Lung (tissue), 12 donors: ENCODE results near the gene ARL4A. TPM values are rescaled to one million over a fixed set of nuclear protein-coding genes. Genes with fewer than 3 reads are reported as not detected.
"Not testable (repeated sequence)": the region's sequence is repeated elsewhere in the genome, so short reads cannot be mapped to it uniquely, and the experiment has no call there.

Experiments
- ATAC-seq: fragments of 200-7000 bp; cut with Tn5 transposase; one replicate; pipeline ENCODE4 v1.9.1; 2020; ENCODE audit warnings: moderate number of reproducible peaks; ENCODE audit not compliant: insufficient read depth, low FRiP score
- DNase-seq, 3 donors: peaks; one replicate each; pipeline ENCODE4 v3.0.0-alpha.2; 2013 to 2017
- H3K27ac ChIP-seq, 2 donors: one replicate each; pipeline ENCODE4 v1.5.1; 2013; ENCODE audit warnings: mild to moderate bottlenecking in 2 of 2, moderate library complexity in 2 of 2, control low read depth in 1 of 2, inconsistent platforms in 1 of 2, low read depth in 1 of 2, low read length in 1 of 2
- H3K27me3 ChIP-seq, 3 donors: one replicate each; pipeline ENCODE4 v1.5.1; 2013; ENCODE audit warnings: low read length in 2 of 3; ENCODE audit not compliant: control insufficient read depth in 3 of 3, insufficient read depth in 3 of 3
- H3K36me3 ChIP-seq, 4 donors: one replicate each; pipeline ENCODE4 v1.5.1; 2013; ENCODE audit warnings: low read length in 4 of 4, mild to moderate bottlenecking in 1 of 4, moderate library complexity in 1 of 4; ENCODE audit not compliant: control insufficient read depth in 4 of 4, insufficient read depth in 4 of 4
- H3K4me1 ChIP-seq, 5 donors: one replicate each; pipeline ENCODE4 v1.5.1; 2013; ENCODE audit warnings: low read length in 5 of 5, mild to moderate bottlenecking in 2 of 5, moderate library complexity in 1 of 5; ENCODE audit not compliant: control insufficient read depth in 5 of 5, insufficient read depth in 5 of 5
- H3K4me3 ChIP-seq: one replicate; pipeline ENCODE4 v1.5.1; 2013; ENCODE audit warnings: mild to moderate bottlenecking, control low read depth, moderate library complexity
- H3K9ac ChIP-seq, 2 donors: one replicate each; pipeline ENCODE4 v1.5.1; 2013; ENCODE audit warnings: low read length in 2 of 2, control low read depth in 1 of 2; ENCODE audit not compliant: insufficient read depth in 1 of 2
- H3K9me3 ChIP-seq, 4 donors: one replicate each; pipeline ENCODE4 v1.5.1; 2013; ENCODE audit warnings: low read length in 3 of 4, mild to moderate bottlenecking in 1 of 4, moderate library complexity in 1 of 4; ENCODE audit not compliant: control insufficient read depth in 4 of 4, insufficient read depth in 3 of 4
- CTCF ChIP-seq: IDR thresholded peaks from 2 replicates; pipeline ENCODE4 v1.5.1; 2012; ENCODE audit warnings: mild to moderate bottlenecking; ENCODE audit errors: control extremely low read depth, extremely low read depth
- WGBS, 2 donors: extraction: QIAGEN DNeasy Blood & Tissue Kit; methylation state at CpG; one replicate each; pipeline ENCODE4 v1.1.7; 2013; 5-methylcytosine and 5-hydroxymethylcytosine counted together
- polyA plus RNA-seq, 2 donors: library from polyadenylated mRNA; stranded (reverse); fragments of 200-250 nt; gene quantifications; one replicate each; pipeline ENCODE4 v1.2.1, GENCODE V29; 2013
- total RNA-seq, 2 donors: library from RNA; depleted of rRNA in 1 of 2; stranded (reverse); fragments of >200 nt in 1 of 2; gene quantifications; one replicate each; pipeline ENCODE4 v1.2.1, GENCODE V29; 2014 to 2021
- donor health status: control.
- donor health status: control.
- donor health status: Bipolar disorder and iron deficiency.
- donor health status: healthy.
- donor health status: DM: yes; HTN: yes; CAD: no.

ARL4A gene
- total and polyA plus RNA-seq, 4 donors, result 21.4 to 34.8 (median 33.0) TPM

GRCh38 chr7:12650080-12650479, 37.4 kb upstream of the ARL4A start:
- H3K9me3 ChIP-seq, result no peaks in the 10 kb centered on the region
- H3K4me1 ChIP-seq, result peaks cover 0 to 11% (median 0%) of the 10 kb centered on the region in 5 donors
- DNase-seq (peak in 1 of 3 donors; percentile 23), ATAC-seq (no peak)
- 76 to 85% methylated on average over 2 of the region's 2 CpGs for WGBS, 2 donors
- no peak overlapping the region for H3K27ac ChIP-seq
- H3K4me3 ChIP-seq, result no peak overlapping the region
- H3K9ac ChIP-seq, result no peak overlapping the region
- no peak for TF ChIP-seq CTCF
- H3K27me3 ChIP-seq, result no peaks in the 10 kb centered on the region
- H3K36me3 ChIP-seq, result no peaks in the 10 kb centered on the region

GRCh38 chr7:12653110-12653509, 34.3 kb upstream of the ARL4A start:
- Histone ChIP-seq H3K4me3 (no peak overlapping the region), H3K36me3 (no peaks in the 10 kb centered on the region), H3K27ac (no peak overlapping the region), H3K27me3 (no peaks in the 10 kb centered on the region), H3K4me1 (peaks cover 0 to 11% (median 0%) of the 10 kb centered on the region in 5 donors), H3K9ac (no peak overlapping the region), H3K9me3 (no peaks in the 10 kb centered on the region)
- TF ChIP-seq CTCF, result no peak
- DNase-seq, result no peak
- no peak for ATAC-seq
- WGBS, 2 donors, result 87 to 95% methylated on average over 3 of the region's 3 CpGs

- Histone ChIP-seq H3K27me3 (no peaks in the 10 kb centered on the region), H3K4me1 (peaks cover 0 to 10% (median 0%) of the 10 kb centered on the region in 5 donors), H3K36me3 (no peaks in the 10 kb centered on the region), H3K4me3 (no peak overlapping the region), H3K27ac (no peak overlapping the region), H3K9ac (no peak overlapping the region), H3K9me3 (no peaks in the 10 kb centered on the region)
- no peak for ATAC-seq
- WGBS, 2 donors, result 76 to 80% methylated on average over 2 of the region's 2 CpGs
- peak in 1 of 3 donors; percentile 17 for DNase-seq
- TF ChIP-seq CTCF, result no peak
Observed at GRCh38 chr7:12653518-12653917, 33.9 kb upstream of the ARL4A start.

GRCh38 chr7:12655161-12655560, 32.3 kb upstream of the ARL4A start:
- no peak for DNase-seq
- Histone ChIP-seq H3K4me3 (no peak overlapping the region), H3K36me3 (no peaks in the 10 kb centered on the region), H3K27ac (no peak overlapping the region), H3K4me1 (no peaks in the 10 kb centered on the region), H3K9ac (no peak overlapping the region), H3K9me3 (no peaks in the 10 kb centered on the region), H3K27me3 (no peaks in the 10 kb centered on the region)
- no peak for TF ChIP-seq CTCF
- ATAC-seq, result no peak
- 90 to 95% methylated on average over 2 of the region's 2 CpGs for WGBS, 2 donors

- WGBS, 2 donors, result 93 to 95% methylated on average over 8 of the region's 8 CpGs
- H3K9me3 ChIP-seq, H3K27ac ChIP-seq: not testable (repeated sequence)
Observed at GRCh38 chr7:12660423-12660822, 27.0 kb upstream of the ARL4A start.

GRCh38 chr7:12660986-12661385, 26.4 kb upstream of the ARL4A start:
- not testable (repeated sequence) for H3K27ac ChIP-seq
- WGBS, 2 donors, result 76 to 89% methylated on average over 3 of the region's 3 CpGs

More at GRCh38 chr7:12660423-12660822, 27.0 kb upstream of the ARL4A start:
- not testable (repeated sequence) for DNase-seq, H3K27me3 ChIP-seq, H3K4me3 ChIP-seq, H3K4me1 ChIP-seq, ATAC-seq, H3K9ac ChIP-seq, H3K36me3 ChIP-seq

More at GRCh38 chr7:12660986-12661385, 26.4 kb upstream of the ARL4A start:
- H3K4me1 ChIP-seq, H3K4me3 ChIP-seq, H3K9ac ChIP-seq, DNase-seq, H3K9me3 ChIP-seq, H3K27me3 ChIP-seq, H3K36me3 ChIP-seq, ATAC-seq: not testable (repeated sequence)
